Neural cell (in vitro differentiated cells): ENCODE data around the gene PRTG.

Experiments
- EP300 ChIP-seq: fragments of 450-650 bp; conservative IDR thresholded peaks from 2 replicates; pipeline ENCODE4 v1.6.1; 2014; ENCODE audit warnings: antibody characterized with exemption, mild to moderate bottlenecking, moderate library complexity; ENCODE audit not compliant: poor library complexity, severe bottlenecking
- EZH2 ChIP-seq: fragments of 200-600, 300-800 bp; shearing (Covaris generic), sonication (generic); IDR thresholded peaks from 2 replicates; pipeline ENCODE4 v1.6.1; 2014; ENCODE audit warnings: antibody characterized with exemption, low read length, borderline replicate concordance, mild to moderate bottlenecking; ENCODE audit not compliant: insufficient read depth, poor library complexity, severe bottlenecking
- POLR2AphosphoS5 ChIP-seq: IDR thresholded peaks from 2 replicates; pipeline ENCODE4 v1.6.1; 2012
- RAD21 ChIP-seq: fragments of 450-650 bp; conservative IDR thresholded peaks from 2 replicates; pipeline ENCODE4 v1.6.1; 2014; ENCODE audit warnings: antibody characterized with exemption, mild to moderate bottlenecking, moderate library complexity
- SMC3 ChIP-seq: fragments of 450-650 bp; conservative IDR thresholded peaks from 2 replicates; pipeline ENCODE4 v1.6.1; 2014; ENCODE audit warnings: antibody characterized with exemption, mild to moderate bottlenecking, moderate library complexity; ENCODE audit not compliant: poor library complexity
- TAF1 ChIP-seq: IDR thresholded peaks from 2 replicates; pipeline ENCODE4 v1.6.1; 2012; ENCODE audit warnings: low read depth
- TF ChIP-seq, protein P1 (sequence below): fragments of 450-650 bp; IDR thresholded peaks from 2 replicates; pipeline ENCODE4 v1.5.1; 2014; ENCODE audit warnings: antibody characterized with exemption, mild to moderate bottlenecking, moderate library complexity; ENCODE audit not compliant: poor library complexity, severe bottlenecking
- TF ChIP-seq, protein P2 (sequence below): IDR thresholded peaks from 2 replicates; pipeline ENCODE4 v1.6.1; 2012; ENCODE audit warnings: borderline replicate concordance

DNA sequence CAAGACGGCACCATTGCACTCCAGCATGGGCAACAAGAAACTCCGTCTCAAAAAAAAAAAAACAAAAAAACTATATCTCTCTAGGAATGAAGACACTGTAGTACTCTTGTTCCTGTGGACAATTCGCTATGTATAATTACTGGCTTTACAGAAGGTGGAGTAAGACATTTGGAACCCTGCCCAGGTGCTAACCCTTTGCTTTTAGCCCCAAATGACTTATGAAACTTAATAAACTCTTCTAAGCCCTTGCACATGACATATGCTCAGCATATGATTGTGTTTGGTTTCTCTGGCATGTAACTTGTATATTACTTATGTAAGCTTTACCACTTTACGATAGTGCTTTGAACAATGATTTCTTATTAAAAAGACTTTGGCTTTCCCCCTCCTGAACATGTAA, 27.3 kb upstream of the PRTG start:
- TF ChIP-seq, protein P1, sequence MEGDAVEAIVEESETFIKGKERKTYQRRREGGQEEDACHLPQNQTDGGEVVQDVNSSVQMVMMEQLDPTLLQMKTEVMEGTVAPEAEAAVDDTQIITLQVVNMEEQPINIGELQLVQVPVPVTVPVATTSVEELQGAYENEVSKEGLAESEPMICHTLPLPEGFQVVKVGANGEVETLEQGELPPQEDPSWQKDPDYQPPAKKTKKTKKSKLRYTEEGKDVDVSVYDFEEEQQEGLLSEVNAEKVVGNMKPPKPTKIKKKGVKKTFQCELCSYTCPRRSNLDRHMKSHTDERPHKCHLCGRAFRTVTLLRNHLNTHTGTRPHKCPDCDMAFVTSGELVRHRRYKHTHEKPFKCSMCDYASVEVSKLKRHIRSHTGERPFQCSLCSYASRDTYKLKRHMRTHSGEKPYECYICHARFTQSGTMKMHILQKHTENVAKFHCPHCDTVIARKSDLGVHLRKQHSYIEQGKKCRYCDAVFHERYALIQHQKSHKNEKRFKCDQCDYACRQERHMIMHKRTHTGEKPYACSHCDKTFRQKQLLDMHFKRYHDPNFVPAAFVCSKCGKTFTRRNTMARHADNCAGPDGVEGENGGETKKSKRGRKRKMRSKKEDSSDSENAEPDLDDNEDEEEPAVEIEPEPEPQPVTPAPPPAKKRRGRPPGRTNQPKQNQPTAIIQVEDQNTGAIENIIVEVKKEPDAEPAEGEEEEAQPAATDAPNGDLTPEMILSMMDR = no peak
- TF ChIP-seq POLR2AphosphoS5 (no peak), EZH2 (no peak), SMC3 (no peak), TAF1 (no peak), EP300 (no peak), RAD21 (no peak)
- TF ChIP-seq, protein P2, sequence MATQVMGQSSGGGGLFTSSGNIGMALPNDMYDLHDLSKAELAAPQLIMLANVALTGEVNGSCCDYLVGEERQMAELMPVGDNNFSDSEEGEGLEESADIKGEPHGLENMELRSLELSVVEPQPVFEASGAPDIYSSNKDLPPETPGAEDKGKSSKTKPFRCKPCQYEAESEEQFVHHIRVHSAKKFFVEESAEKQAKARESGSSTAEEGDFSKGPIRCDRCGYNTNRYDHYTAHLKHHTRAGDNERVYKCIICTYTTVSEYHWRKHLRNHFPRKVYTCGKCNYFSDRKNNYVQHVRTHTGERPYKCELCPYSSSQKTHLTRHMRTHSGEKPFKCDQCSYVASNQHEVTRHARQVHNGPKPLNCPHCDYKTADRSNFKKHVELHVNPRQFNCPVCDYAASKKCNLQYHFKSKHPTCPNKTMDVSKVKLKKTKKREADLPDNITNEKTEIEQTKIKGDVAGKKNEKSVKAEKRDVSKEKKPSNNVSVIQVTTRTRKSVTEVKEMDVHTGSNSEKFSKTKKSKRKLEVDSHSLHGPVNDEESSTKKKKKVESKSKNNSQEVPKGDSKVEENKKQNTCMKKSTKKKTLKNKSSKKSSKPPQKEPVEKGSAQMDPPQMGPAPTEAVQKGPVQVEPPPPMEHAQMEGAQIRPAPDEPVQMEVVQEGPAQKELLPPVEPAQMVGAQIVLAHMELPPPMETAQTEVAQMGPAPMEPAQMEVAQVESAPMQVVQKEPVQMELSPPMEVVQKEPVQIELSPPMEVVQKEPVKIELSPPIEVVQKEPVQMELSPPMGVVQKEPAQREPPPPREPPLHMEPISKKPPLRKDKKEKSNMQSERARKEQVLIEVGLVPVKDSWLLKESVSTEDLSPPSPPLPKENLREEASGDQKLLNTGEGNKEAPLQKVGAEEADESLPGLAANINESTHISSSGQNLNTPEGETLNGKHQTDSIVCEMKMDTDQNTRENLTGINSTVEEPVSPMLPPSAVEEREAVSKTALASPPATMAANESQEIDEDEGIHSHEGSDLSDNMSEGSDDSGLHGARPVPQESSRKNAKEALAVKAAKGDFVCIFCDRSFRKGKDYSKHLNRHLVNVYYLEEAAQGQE = no peak
